HUES6 (cell line): ENCODE results near the gene SPACA7.

Experiments
- H3K27ac ChIP-seq: 2 replicates; pipeline ENCODE4 v1.7.0; 2013; ENCODE audit warnings: low read depth, mild to moderate bottlenecking, low read length, inconsistent platforms
- H3K27me3 ChIP-seq: 2 replicates; pipeline ENCODE4 v1.6.1; 2013; ENCODE audit warnings: low read length; ENCODE audit not compliant: control insufficient read depth, insufficient read depth
- H3K36me3 ChIP-seq: 2 replicates; pipeline ENCODE4 v1.6.1; 2013; ENCODE audit warnings: low read length; ENCODE audit not compliant: control insufficient read depth, insufficient read depth
- H3K4me1 ChIP-seq: 2 replicates; pipeline ENCODE4 v1.6.1; 2013; ENCODE audit warnings: low read length; ENCODE audit not compliant: control insufficient read depth, insufficient read depth
- H3K4me3 ChIP-seq: 2 replicates; pipeline ENCODE4 v1.5.1; 2013; ENCODE audit warnings: low read depth, low read length
- H3K9ac ChIP-seq: one replicate; pipeline ENCODE4 v1.6.1; 2013; ENCODE audit warnings: mild to moderate bottlenecking, low read length
- H3K9me3 ChIP-seq: 2 replicates; pipeline ENCODE4 v1.6.1; 2013; ENCODE audit warnings: low read depth, low read length; ENCODE audit not compliant: control insufficient read depth, insufficient read depth

The SPACA7 gene

DNA sequence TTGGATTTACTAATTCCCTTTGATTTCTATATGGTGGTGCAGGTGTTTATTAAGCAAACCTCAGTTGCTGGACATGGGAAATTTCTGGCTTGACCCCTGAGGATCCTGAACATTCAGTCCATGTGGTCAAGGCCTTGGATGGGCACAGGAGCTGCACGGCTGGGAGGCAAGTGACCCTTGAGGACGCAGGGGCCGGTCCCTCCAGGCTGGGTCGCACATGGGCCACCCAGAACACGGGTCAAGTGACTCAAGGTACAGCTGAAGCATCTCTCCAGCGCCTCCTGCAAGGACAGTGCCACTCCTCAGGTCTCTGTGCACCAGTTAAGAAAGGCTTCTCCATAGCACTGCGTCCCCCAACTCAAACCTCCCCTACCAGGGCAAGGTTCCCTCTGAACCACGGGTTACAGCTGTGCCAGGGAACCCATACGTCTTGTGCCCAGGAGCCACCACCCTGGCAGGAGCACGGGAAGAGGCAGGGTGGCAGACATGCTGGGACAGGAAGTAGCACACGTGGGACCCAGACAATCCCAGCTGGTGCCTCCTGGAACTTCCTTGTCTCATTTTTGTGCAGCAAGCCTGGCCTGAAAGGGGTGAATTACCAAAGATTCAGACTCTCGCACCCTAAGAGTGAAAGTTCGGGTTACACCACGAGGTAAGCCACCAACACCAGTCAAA, 93.1 kb downstream of the SPACA7 start:
- Histone ChIP-seq H3K9ac (no peak overlapping the region), H3K36me3 (no peaks in the 10 kb centered on the region)

DNA sequence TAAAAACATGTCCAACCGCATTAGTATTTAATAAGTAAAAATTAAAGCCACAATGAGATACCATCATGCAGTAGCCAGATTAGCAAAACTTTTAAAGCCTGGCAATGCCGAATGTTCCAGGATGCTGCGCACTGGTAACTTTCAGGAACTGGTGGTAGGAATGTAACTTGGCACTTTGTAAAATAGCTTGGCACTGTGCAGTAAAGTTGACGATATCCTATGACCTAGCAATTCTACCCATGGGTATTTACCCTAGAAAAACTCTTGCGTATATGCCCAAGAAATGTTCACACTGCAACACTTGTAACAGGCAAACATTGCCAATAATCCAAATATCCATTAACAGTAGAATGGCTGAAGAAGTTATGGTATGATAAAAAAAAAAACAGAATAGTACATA, 97.7 kb downstream of the SPACA7 start:
- H3K4me3 ChIP-seq = no peak overlapping the region

More for the DNA sequence above, 93.1 kb downstream of the SPACA7 start:
- no peaks in the 10 kb centered on the region for H3K27me3 ChIP-seq
- H3K27ac ChIP-seq = no peak overlapping the region
- H3K4me3 ChIP-seq = no peak overlapping the region
- no peaks in the 10 kb centered on the region; the same call in 1 of the 2 replicates for H3K4me1 ChIP-seq
- H3K9me3 ChIP-seq = no peaks in the 10 kb centered on the region

DNA sequence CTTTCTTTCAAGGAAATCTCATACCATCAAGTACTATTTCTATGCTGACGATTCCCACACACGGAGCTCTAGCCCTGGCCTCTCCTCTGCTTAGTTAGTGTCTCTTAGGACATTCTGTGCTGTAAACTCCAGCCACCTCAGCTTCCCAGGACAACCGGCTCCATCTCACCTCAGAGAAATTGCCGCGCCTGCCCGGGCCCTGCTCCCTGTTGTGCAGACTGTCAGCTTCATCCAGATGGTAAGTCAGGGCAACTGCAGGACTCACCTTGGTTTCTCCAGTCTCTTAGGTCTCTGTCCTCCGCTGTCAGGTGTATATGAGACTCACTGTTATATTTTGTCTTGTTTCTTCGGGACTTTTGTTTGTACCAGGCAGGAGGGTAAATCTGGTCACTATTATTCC, 98.7 kb downstream of the SPACA7 start:
- Histone ChIP-seq H3K27me3 (no peaks in the 10 kb centered on the region), H3K9me3 (no peaks in the 10 kb centered on the region), H3K4me1 (no peaks in the 10 kb centered on the region), H3K27ac (no peak overlapping the region), H3K36me3 (no peaks in the 10 kb centered on the region), H3K9ac (no peak overlapping the region), H3K4me3 (no peak overlapping the region)

More for the DNA sequence above, 97.7 kb downstream of the SPACA7 start:
- no peaks in the 10 kb centered on the region for H3K4me1 ChIP-seq
- H3K9me3 ChIP-seq = no peaks in the 10 kb centered on the region
- no peak overlapping the region for H3K9ac ChIP-seq
- no peak overlapping the region for H3K27ac ChIP-seq
- no peaks in the 10 kb centered on the region for H3K36me3 ChIP-seq
- no peaks in the 10 kb centered on the region for H3K27me3 ChIP-seq

DNA sequence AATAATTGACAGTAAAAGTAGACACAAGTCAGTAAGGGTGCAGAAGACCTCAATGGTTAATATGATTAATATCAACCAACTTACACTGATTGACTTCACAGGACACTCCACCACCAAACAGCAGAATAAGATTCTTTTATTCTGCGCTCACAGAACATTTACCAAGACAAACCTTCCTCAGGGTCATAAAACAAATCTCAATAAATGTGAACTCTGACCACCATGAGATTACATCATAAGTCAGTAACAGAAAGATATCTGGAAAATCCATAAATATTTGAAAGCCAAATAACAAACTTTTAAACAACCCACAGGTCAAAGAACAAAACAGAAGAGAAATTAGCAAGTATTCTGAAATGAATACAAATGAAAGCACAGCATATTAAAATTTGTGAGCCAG, 99.7 kb downstream of the SPACA7 start:
- Histone ChIP-seq H3K27ac (no peak overlapping the region), H3K9ac (no peak overlapping the region), H3K36me3 (no peaks in the 10 kb centered on the region), H3K9me3 (no peaks in the 10 kb centered on the region), H3K4me1 (no peaks in the 10 kb centered on the region), H3K4me3 (no peak overlapping the region), H3K27me3 (no peaks in the 10 kb centered on the region)

DNA sequence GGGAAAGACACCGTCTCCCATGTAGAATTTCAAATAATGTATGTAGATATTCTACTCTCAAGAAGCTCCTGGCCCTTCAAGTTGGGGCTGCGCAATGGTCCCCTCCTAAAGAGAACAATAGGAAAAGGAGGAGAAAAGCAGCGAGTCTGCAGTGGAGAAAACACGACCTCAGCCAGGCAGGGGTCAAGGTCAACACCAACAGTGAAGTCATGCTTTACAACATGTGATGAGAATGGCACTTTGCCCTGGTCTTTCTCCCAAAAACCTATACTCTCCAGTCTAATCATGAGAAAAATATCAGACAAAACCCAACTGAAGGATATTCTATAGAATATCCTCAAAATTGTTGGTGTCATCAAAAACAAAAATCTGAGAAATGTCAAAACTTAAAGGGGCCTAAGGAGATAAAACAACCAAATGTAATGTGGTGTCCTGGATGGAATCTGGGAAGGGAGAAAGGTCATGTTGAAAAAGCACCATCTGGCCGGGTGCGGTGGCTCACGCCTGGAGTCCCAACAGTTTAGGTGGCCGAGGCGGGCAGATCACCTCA, 101.0 kb downstream of the SPACA7 start:
- no peak overlapping the region for H3K4me3 ChIP-seq

DNA sequence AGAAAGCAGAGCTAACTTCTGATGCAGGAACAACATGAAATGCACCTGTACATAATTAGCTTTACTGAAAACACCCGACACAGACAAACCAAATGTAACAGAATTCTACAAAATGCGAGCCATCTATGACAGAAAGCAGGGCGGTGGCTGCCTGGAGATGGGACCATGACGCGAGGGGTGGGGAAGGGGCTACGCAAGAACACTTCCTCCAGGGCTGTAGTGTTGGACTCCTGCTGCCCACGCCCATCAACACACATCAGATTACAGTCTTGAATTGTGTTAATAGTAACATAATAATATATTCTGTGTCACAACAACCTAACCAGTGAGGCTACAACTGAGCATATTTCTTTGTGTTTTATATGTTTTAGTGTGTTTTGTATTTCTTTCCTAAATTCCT, 103.2 kb downstream of the SPACA7 start:
- H3K4me3 ChIP-seq = no peak overlapping the region
- H3K9me3 ChIP-seq = no peaks in the 10 kb centered on the region
- no peaks in the 10 kb centered on the region for H3K4me1 ChIP-seq
- no peaks in the 10 kb centered on the region for H3K27me3 ChIP-seq
- H3K9ac ChIP-seq = no peak overlapping the region
- H3K36me3 ChIP-seq = no peaks in the 10 kb centered on the region; the same call in 1 of the 2 replicates
- no peak overlapping the region for H3K27ac ChIP-seq

More for the DNA sequence above, 101.0 kb downstream of the SPACA7 start:
- no peaks in the 10 kb centered on the region for H3K27me3 ChIP-seq
- H3K27ac ChIP-seq = no peak overlapping the region
- H3K36me3 ChIP-seq = no peaks in the 10 kb centered on the region
- no peak overlapping the region for H3K9ac ChIP-seq
- H3K9me3 ChIP-seq = no peaks in the 10 kb centered on the region
- no peaks in the 10 kb centered on the region for H3K4me1 ChIP-seq

DNA sequence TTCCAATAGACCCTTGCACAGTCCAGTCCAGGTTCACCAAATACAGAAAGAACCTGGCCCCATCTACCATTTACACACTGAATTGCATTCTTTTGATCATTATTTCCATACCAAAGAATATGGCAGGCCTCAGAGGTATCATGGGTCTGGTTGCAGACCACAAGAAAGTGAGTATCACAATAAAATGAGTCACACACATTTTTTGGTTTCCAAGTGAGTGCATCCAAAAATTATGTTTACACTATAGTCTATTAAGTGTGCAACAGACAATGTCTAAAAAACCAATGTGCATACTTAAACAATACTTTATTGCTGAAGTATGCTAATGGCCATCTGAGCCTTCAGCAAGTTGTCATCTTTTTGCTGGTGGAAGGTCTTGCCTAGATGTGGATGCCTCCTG, 105.3 kb downstream of the SPACA7 start:
- Histone ChIP-seq H3K36me3 (peaks cover 3% of the 10 kb centered on the region; the same call in 1 of the 2 replicates), H3K9me3 (no peaks in the 10 kb centered on the region), H3K9ac (no peak overlapping the region), H3K27ac (no peak overlapping the region), H3K4me1 (no peaks in the 10 kb centered on the region), H3K27me3 (no peaks in the 10 kb centered on the region), H3K4me3 (no peak overlapping the region)

DNA sequence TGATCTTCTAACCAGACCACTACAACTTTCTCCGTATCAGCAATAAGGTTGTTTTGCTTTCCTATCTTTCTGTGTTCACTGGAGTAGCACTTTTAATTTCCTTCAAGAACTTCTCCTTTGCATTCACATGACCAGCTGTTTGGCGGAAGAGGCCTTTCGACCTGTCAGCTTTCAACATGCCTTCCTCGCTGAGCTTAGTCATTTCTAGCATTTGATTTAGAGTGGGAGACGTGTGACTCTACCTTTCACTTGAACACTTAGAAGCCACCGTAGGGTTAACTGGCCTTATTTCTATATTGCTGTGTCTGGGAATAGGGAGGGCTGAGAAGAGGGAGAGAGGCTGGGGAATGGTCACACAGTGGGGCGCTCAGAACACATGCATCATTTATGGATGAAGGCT, 107.1 kb downstream of the SPACA7 start:
- no peak overlapping the region for H3K9ac ChIP-seq
- no peak overlapping the region for H3K27ac ChIP-seq
- H3K27me3 ChIP-seq = no peaks in the 10 kb centered on the region
- H3K9me3 ChIP-seq = no peaks in the 10 kb centered on the region
- no peak overlapping the region for H3K4me3 ChIP-seq
- peaks cover 12% of the 10 kb centered on the region for H3K36me3 ChIP-seq
- H3K4me1 ChIP-seq = no peaks in the 10 kb centered on the region
